ENCODE measurements around the gene CNTNAP5. TPM values are rescaled to one million over a fixed set of nuclear protein-coding genes. Genes with fewer than 3 reads are reported as not detected.

CNTNAP5 gene
- total and polyA plus RNA-seq, 2 of the 8 experiments (the other 6 are each of a cell fraction or from before 2014, with no cell fraction given) = 0.11 to 0.76 TPM

DNA sequence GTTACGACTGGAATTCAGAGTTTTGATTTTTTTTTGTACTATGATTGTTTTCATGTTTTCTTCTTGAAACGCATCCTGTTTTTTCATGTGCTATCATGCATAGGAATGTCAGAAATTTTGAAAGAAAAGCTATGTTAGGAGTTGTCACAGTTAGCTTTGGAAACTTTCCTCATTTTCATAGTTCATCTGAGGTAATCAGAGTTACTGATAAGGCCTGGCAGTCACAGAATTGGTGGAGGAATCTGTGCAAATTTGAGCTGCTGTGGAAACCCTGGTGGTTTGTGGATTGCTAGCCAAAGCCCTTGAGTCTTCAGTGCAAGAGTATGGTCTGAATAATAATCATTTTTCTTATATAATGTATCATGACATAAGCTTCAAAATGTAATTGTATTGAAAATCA lies 401.0 kb downstream of the CNTNAP5 start:
- no peak for DNase-seq (ENCODE audit: low read depth in 1 of 2, low spot score in 2 of 2)
- CTCF ChIA-PET (ENCODE audit: partially characterized antibody) = interaction anchor here (0.6 kb wide), 1 partner anchor 619 kb away, joined by 3 read pairs; no protein-coding TSS in a partner anchor

More for the DNA sequence above, 401.0 kb downstream of the CNTNAP5 start:
- Histone ChIP-seq H3K4ac (replicated peaks; ENCODE audit: insufficient read length, low read depth, low read length) (no peak overlapping the region), H2BK20ac (ENCODE audit: low read length) (no peak overlapping the region), H3K23ac (ENCODE audit: insufficient read length) (no peak overlapping the region), H4K8ac (ENCODE audit: extremely low read depth, insufficient read depth, low read length) (no peak overlapping the region), H3K9ac (replicated peaks in 1 of 4; ENCODE audit: extremely low read depth in 1 of 4, low read depth in 3 of 4, low read length in 3 of 4) (no peak overlapping the region), H2BK120ac (replicated peaks; ENCODE audit: low read depth, low read length) (no peak overlapping the region), H4K5ac (ENCODE audit: insufficient read length, low read depth, low read length) (no peak overlapping the region), H3K23me2 (ENCODE audit: low read depth, low read length) (no peaks in the 10 kb centered on the region), H3K14ac (ENCODE audit: insufficient read length) (no peak overlapping the region), H3K56ac (replicated peaks; ENCODE audit: insufficient read length, low read depth, low read length) (no peak overlapping the region), H2BK5ac (ENCODE audit: low read depth, low read length) (no peak overlapping the region), H3K9me3 (ENCODE audit: insufficient read depth in 2 of 2, low read depth in 1 of 2, low read length in 1 of 2) (no peaks in the 10 kb centered on the region), H2BK12ac (ENCODE audit: low read depth, low read length) (no peak overlapping the region), H3K27me3 (replicated peaks in 1 of 4; ENCODE audit: control insufficient read depth in 3 of 4, extremely low read depth in 1 of 4, insufficient read depth in 3 of 4, low read length in 3 of 4) (no peaks in the 10 kb centered on the region), H3K79me1 (ENCODE audit: low read depth, low read length) (no peaks in the 10 kb centered on the region), H2AK5ac (ENCODE audit: low read depth, low read length) (no peak overlapping the region), H3K79me2 (ENCODE audit: control insufficient read depth in 1 of 2, insufficient read depth in 2 of 2, low read length in 2 of 2) (no peaks in the 10 kb centered on the region), H2AFZ (ENCODE audit: low read length) (no peak overlapping the region), H3K4me3 (ENCODE audit: extremely low read depth in 1 of 4, insufficient read depth in 2 of 4, low read depth in 3 of 4, low read length in 4 of 4) (no peak overlapping the region), H4K20me1 (replicated peaks in 1 of 2; ENCODE audit: control insufficient read depth in 1 of 2, insufficient read depth in 2 of 2, low read length in 2 of 2) (no peaks in the 10 kb centered on the region), H3K4me1 (replicated peaks in 1 of 4; ENCODE audit: control insufficient read depth in 3 of 4, insufficient read depth in 4 of 4, low read length in 3 of 4) (peaks cover 0 to 4% (median 2%) of the 10 kb centered on the region in 4 experiments; a peak in 2 of 7 replicates), H3K18ac (ENCODE audit: extremely low read depth, low read length) (no peak overlapping the region), H3K36me3 (ENCODE audit: control insufficient read depth in 2 of 4, insufficient read depth in 4 of 4, low read length in 3 of 4) (no peaks in the 10 kb centered on the region), H3K27ac (ENCODE audit: low read depth, low read length) (no peak overlapping the region), H2BK15ac (ENCODE audit: low read length) (no peak overlapping the region), H3K4me2 (ENCODE audit: insufficient read depth in 1 of 2, low read depth in 2 of 2, low read length in 2 of 2) (no peak overlapping the region), H4K91ac (replicated peaks; ENCODE audit: insufficient read length, low read length) (no peak overlapping the region)
- POLR2A ChIA-PET (ENCODE audit: partially characterized antibody) = no interaction called here
- WGBS, 2 experiments (ENCODE audit: extremely low coverage in 1 of 2, insufficient coverage in 1 of 2, insufficient read length in 1 of 2, insufficient replicate concordance in 2 of 2, low coverage in 1 of 2, low lambda C conversion rate in 2 of 2, missing lambda C conversion rate in 1 of 2) = 90% methylated on average over 2 of the region's 2 CpGs; no CpG with 5 or more reads in 1 of the 2 experiments
- TF ChIP-seq KDM5A (IDR thresholded peaks at IDR 0.05; ENCODE audit: low read length) = no peak
- no peak for TF ChIP-seq SP2 (IDR thresholded peaks at IDR 0.05; ENCODE audit: low read length)
- TF ChIP-seq, protein P1, sequence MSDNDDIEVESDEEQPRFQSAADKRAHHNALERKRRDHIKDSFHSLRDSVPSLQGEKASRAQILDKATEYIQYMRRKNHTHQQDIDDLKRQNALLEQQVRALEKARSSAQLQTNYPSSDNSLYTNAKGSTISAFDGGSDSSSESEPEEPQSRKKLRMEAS (IDR thresholded peaks at IDR 0.05) = no peak
- TF ChIP-seq KDM1A (IDR thresholded peaks at IDR 0.05; ENCODE audit: borderline replicate concordance, low read length) = no peak
- no peak for TF ChIP-seq MAFK (IDR thresholded peaks at IDR 0.05; ENCODE audit: low read depth, low read length)
- TF ChIP-seq SP4 (IDR thresholded peaks at IDR 0.05; ENCODE audit: low read length) = no peak
- FAIRE-seq = no peak

All from H1 (cell line).